Ishikawa (cell line): ENCODE results near the gene ARID1B.

Experiments
- CEBPB ChIP-seq: IDR thresholded peaks from 2 replicates; pipeline ENCODE4 v1.6.1; 2012
- CREB1 ChIP-seq: IDR thresholded peaks from 2 replicates; pipeline ENCODE4 v1.6.1; 2012; ENCODE audit warnings: low read depth
- EGR1 ChIP-seq: IDR thresholded peaks from 2 replicates; pipeline ENCODE4 v1.6.1; 2012
- EP300 ChIP-seq: IDR thresholded peaks from 2 replicates; pipeline ENCODE4 v1.6.1; 2012; ENCODE audit warnings: borderline replicate concordance
- FOXM1 ChIP-seq: IDR thresholded peaks from 2 replicates; pipeline ENCODE4 v1.6.1; 2012; ENCODE audit warnings: low read depth, borderline replicate concordance
- MAX ChIP-seq: IDR thresholded peaks from 2 replicates; pipeline ENCODE4 v1.6.1; 2012
- NFIC ChIP-seq: IDR thresholded peaks from 2 replicates; pipeline ENCODE4 v1.6.1; 2012
- RAD21 ChIP-seq: IDR thresholded peaks from 2 replicates; pipeline ENCODE4 v1.6.1; 2012; ENCODE audit warnings: low read depth
- TAF1 ChIP-seq: IDR thresholded peaks from 2 replicates; pipeline ENCODE4 v1.6.1; 2012; ENCODE audit warnings: low read depth, mild to moderate bottlenecking
- TCF12 ChIP-seq: IDR thresholded peaks from 2 replicates; pipeline ENCODE4 v1.6.1; 2012; ENCODE audit warnings: low read depth
- TEAD4 ChIP-seq: IDR thresholded peaks from 2 replicates; pipeline ENCODE4 v1.6.1; 2012
- USF1 ChIP-seq: IDR thresholded peaks from 2 replicates; pipeline ENCODE4 v1.6.1; 2012
- YY1 ChIP-seq: IDR thresholded peaks from 2 replicates; pipeline ENCODE4 v1.6.1; 2012; ENCODE audit warnings: low read depth
- ZBTB7A ChIP-seq: IDR thresholded peaks from 2 replicates; pipeline ENCODE4 v1.6.1; 2012; ENCODE audit warnings: low read depth
- TF ChIP-seq, protein P1 (sequence below): IDR thresholded peaks from 2 replicates; pipeline ENCODE4 v1.6.1; 2012; ENCODE audit warnings: low read depth, mild to moderate bottlenecking

ARID1B gene

DNA sequence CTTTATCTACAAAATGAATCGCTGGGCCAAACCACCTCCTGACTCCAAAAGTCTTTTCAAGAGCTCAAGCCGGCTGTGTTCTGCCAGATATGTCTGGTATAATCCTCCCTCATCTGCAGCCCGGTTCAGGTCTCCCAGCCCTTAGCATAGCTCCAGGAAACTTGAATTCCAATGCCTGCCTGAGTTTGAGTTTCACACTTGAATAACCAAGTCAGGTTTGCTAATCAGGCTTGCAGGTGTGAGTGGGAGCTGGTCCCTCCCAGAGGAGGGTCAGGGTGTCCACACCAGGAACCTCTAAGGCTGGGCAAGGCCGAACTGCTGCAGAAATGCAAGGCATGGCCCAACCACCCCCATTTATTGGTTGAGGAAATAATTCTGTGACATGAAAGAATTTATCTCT lies 449.6 kb downstream of the ARID1B start:
- no peak for TF ChIP-seq YY1
- no peak for TF ChIP-seq TAF1
- TF ChIP-seq CEBPB, result no peak
- TF ChIP-seq, protein P1, sequence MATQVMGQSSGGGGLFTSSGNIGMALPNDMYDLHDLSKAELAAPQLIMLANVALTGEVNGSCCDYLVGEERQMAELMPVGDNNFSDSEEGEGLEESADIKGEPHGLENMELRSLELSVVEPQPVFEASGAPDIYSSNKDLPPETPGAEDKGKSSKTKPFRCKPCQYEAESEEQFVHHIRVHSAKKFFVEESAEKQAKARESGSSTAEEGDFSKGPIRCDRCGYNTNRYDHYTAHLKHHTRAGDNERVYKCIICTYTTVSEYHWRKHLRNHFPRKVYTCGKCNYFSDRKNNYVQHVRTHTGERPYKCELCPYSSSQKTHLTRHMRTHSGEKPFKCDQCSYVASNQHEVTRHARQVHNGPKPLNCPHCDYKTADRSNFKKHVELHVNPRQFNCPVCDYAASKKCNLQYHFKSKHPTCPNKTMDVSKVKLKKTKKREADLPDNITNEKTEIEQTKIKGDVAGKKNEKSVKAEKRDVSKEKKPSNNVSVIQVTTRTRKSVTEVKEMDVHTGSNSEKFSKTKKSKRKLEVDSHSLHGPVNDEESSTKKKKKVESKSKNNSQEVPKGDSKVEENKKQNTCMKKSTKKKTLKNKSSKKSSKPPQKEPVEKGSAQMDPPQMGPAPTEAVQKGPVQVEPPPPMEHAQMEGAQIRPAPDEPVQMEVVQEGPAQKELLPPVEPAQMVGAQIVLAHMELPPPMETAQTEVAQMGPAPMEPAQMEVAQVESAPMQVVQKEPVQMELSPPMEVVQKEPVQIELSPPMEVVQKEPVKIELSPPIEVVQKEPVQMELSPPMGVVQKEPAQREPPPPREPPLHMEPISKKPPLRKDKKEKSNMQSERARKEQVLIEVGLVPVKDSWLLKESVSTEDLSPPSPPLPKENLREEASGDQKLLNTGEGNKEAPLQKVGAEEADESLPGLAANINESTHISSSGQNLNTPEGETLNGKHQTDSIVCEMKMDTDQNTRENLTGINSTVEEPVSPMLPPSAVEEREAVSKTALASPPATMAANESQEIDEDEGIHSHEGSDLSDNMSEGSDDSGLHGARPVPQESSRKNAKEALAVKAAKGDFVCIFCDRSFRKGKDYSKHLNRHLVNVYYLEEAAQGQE, result no peak
- TF ChIP-seq ZBTB7A, result no peak
- no peak for TF ChIP-seq FOXM1
- TF ChIP-seq EGR1, result no peak
- TF ChIP-seq CREB1, result no peak

DNA sequence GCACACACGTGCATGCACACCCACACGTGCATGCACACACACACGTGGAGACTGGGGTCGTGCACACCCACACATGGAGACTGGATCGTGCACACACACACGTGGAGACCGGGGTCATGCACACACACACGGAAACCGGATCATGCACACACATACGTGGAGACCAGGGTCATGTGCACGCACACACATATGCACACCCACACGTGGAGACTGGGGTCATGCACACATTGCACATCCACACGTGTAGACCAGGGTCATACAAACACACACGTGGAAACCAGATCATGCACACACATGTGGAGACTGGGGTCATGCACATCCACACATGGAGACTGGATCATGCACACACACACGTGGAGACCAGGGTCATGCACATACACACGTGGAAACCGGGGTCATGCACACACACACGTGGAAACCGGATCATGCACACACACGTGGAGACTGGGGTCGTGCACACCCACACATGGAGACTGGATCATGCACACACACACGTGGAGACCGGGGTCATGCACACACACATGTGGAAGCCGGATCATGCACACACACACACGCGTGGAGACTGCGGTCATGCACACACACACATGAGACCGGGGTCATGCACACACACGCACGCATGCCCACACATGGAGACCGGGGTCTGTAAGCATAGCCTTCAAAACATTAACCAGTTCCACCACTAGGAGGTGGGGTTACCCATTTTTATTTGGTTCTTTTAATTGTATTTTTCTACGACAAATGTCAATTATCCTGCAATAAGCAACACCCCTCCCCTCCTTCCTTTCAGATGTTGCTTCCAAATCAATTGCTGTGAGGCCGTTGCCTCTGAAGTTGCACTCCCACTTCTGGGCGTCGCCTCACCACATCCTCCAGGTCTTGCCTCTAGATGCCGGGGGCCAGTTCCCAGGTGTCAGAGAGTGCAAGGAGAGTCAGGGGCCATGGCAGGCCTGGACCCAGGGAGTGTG lies 450.3 kb downstream of the ARID1B start:
- no peak for TF ChIP-seq TEAD4
- no peak for TF ChIP-seq EP300
- TF ChIP-seq RAD21, result peak; percentile 39

GRCh38 chr6:157228426-157229131 lies 451.4 kb downstream of the ARID1B start:
- TF ChIP-seq TCF12, result no peak
- TF ChIP-seq CEBPB, result no peak
- no peak for TF ChIP-seq EGR1
- TF ChIP-seq EP300, result no peak
- no peak for TF ChIP-seq RAD21
- no peak for TF ChIP-seq FOXM1
- no peak for TF ChIP-seq MAX
- TF ChIP-seq USF1, result no peak
- TF ChIP-seq, protein P1, result no peak
- no peak for TF ChIP-seq TEAD4
- TF ChIP-seq CREB1, result no peak
- no peak for TF ChIP-seq NFIC
- TF ChIP-seq YY1, result no peak
- no peak for TF ChIP-seq ZBTB7A
- no peak for TF ChIP-seq TAF1

- TF ChIP-seq YY1, result no peak
- no peak for TF ChIP-seq FOXM1
- no peak for TF ChIP-seq EGR1
- no peak for TF ChIP-seq EP300
Measured at GRCh38 chr6:157229132-157229618, 452.0 kb downstream of the ARID1B start.

- TF ChIP-seq ZBTB7A, result no peak
- no peak for TF ChIP-seq USF1
- no peak for TF ChIP-seq TEAD4
- TF ChIP-seq CEBPB, result no peak
- no peak for TF ChIP-seq TCF12
- TF ChIP-seq, protein P1, result no peak
- TF ChIP-seq EGR1, result no peak
- TF ChIP-seq FOXM1, result no peak
- TF ChIP-seq MAX, result no peak
- TF ChIP-seq NFIC, result no peak
- TF ChIP-seq RAD21, result no peak
- no peak for TF ChIP-seq EP300
- TF ChIP-seq TAF1, result no peak
- TF ChIP-seq CREB1, result no peak
- no peak for TF ChIP-seq YY1
Measured at GRCh38 chr6:157229713-157230112, 452.5 kb downstream of the ARID1B start.
